CD4-positive, CD25-positive, alpha-beta regulatory T cell (primary cell): Measurements from ENCODE around the gene DENND2D. TPM values are rescaled to one million over a fixed set of nuclear protein-coding genes. Genes with fewer than 3 reads are reported as not detected.

ENCODE experiments used
- ATAC-seq, 2 donors: fragments of 150-1000 bp; cut with Tn5 transposase; one replicate each; pipeline ENCODE4 v1.10.0; 2021; ENCODE audit warnings: low read depth in 2 of 2, moderate number of reproducible peaks in 2 of 2, moderate library complexity in 1 of 2
- DNase-seq, 3 donors: peaks; one replicate each; pipeline versions ENCODE4 v3.0.0 to v3.0.0-alpha.2; 2012 to 2022; ENCODE audit warnings: mixed read lengths in 1 of 3
- H3K27ac ChIP-seq: one replicate; pipeline ENCODE4 v1.7.0; 2013; ENCODE audit warnings: mild to moderate bottlenecking, low read length; ENCODE audit not compliant: insufficient read depth, poor library complexity, severe bottlenecking
- H3K27me3 ChIP-seq: one replicate; pipeline ENCODE4 v1.7.0; 2013; ENCODE audit warnings: low read length; ENCODE audit not compliant: control insufficient read depth, insufficient read depth
- H3K36me3 ChIP-seq: one replicate; pipeline ENCODE4 v1.7.0; 2013; ENCODE audit warnings: mild to moderate bottlenecking, low read length, moderate library complexity; ENCODE audit not compliant: control insufficient read depth, insufficient read depth
- H3K4me1 ChIP-seq: 2 replicates; pipeline ENCODE4 v1.7.0; 2013; ENCODE audit warnings: mild to moderate bottlenecking, low read length; ENCODE audit not compliant: insufficient read depth, control insufficient read depth, poor library complexity, severe bottlenecking
- H3K4me3 ChIP-seq: one replicate; pipeline ENCODE4 v1.7.0; 2013; ENCODE audit warnings: low read depth, mild to moderate bottlenecking, low read length, moderate library complexity
- H3K9me3 ChIP-seq, 2 experiments: 1 replicate in 1 of 2; 2 replicates in 1 of 2; pipeline ENCODE4 v1.7.0; 2013; ENCODE audit warnings: low read length in 2 of 2, mild to moderate bottlenecking in 1 of 2, moderate library complexity in 1 of 2; ENCODE audit not compliant: control insufficient read depth in 2 of 2
- H3K27ac Mint-ChIP-seq, 3 donors: one replicate each; pipeline ENCODE4 v1.8.0; 2020 to 2022; ENCODE audit warnings: mild to moderate bottlenecking in 3 of 3, mixed read lengths in 3 of 3, moderate library complexity in 2 of 3
- H3K27me3 Mint-ChIP-seq: one replicate; pipeline ENCODE4 v1.8.0; 2022; ENCODE audit warnings: mild to moderate bottlenecking, mixed read lengths
- H3K36me3 Mint-ChIP-seq: one replicate; pipeline ENCODE4 v1.8.0; 2020; ENCODE audit warnings: mixed read lengths
- H3K4me1 Mint-ChIP-seq, 4 donors: one replicate each; pipeline ENCODE4 v1.8.0; 2020 to 2022; ENCODE audit warnings: mixed read lengths in 4 of 4, mild to moderate bottlenecking in 1 of 4
- H3K4me3 Mint-ChIP-seq, 4 donors: one replicate each; pipeline ENCODE4 v1.8.0; 2020 to 2022; ENCODE audit warnings: mild to moderate bottlenecking in 4 of 4, mixed read lengths in 4 of 4, moderate library complexity in 3 of 4
- H3K9me3 Mint-ChIP-seq, 7 donors: one replicate each; pipeline ENCODE4 v1.8.0; 2020 to 2022; ENCODE audit warnings: mixed read lengths in 7 of 7, mild to moderate bottlenecking in 3 of 7, moderate library complexity in 2 of 7
- polyA plus RNA-seq, 4 donors: library from polyadenylated mRNA; unstranded; fragments of 300-500 nt; fragmentation: Illumina TruSeq; gene quantifications; one replicate each; pipeline ENCODE4 v1.2.3, GENCODE V29; 2021
- total RNA-seq: library from RNA; stranded (reverse); gene quantifications from one replicate; pipeline ENCODE4 v1.2.3, GENCODE V29; 2022

The DENND2D gene
- total and polyA plus RNA-seq, 5 donors from 2014 or later: 83.8 to 196 (median 106) TPM

GRCh38 chr1:111236806-111237205 lies 36.4 kb upstream of the DENND2D start:
- peaks cover 0 to 2% (median 0%) of the 10 kb centered on the region in 7 donors for H3K9me3 Mint-ChIP-seq

GRCh38 chr1:111236379-111236778 lies 35.9 kb upstream of the DENND2D start:
- Mint-ChIP-seq H3K27me3 (peaks cover 5% of the 10 kb centered on the region), H3K36me3 (peaks cover 35% of the 10 kb centered on the region), H3K9me3 (peaks cover 0 to 2% (median 0%) of the 10 kb centered on the region in 7 donors), H3K27ac (no peak overlapping the region), H3K4me1 (peaks cover 0 to 15% (median 3%) of the 10 kb centered on the region in 4 donors), H3K4me3 (no peak overlapping the region)
- Histone ChIP-seq H3K9me3 (no peaks in the 10 kb centered on the region), H3K4me1 (no peaks in the 10 kb centered on the region), H3K4me3 (no peak overlapping the region), H3K36me3 (no peaks in the 10 kb centered on the region), H3K27me3 (no peaks in the 10 kb centered on the region), H3K27ac (no peak overlapping the region)
- ATAC-seq: no peak
- no peak for DNase-seq

More at GRCh38 chr1:111236806-111237205, 36.4 kb upstream of the DENND2D start:
- Mint-ChIP-seq H3K36me3 (peaks cover 35% of the 10 kb centered on the region), H3K27ac (peak overlapping the region in 1 of 3 donors; percentile 4), H3K27me3 (peaks cover 5% of the 10 kb centered on the region), H3K4me3 (no peak overlapping the region), H3K4me1 (peaks cover 0 to 13% (median 3%) of the 10 kb centered on the region in 4 donors)
- Histone ChIP-seq H3K27ac (no peak overlapping the region), H3K36me3 (no peaks in the 10 kb centered on the region), H3K27me3 (no peaks in the 10 kb centered on the region), H3K4me3 (no peak overlapping the region), H3K9me3 (no peaks in the 10 kb centered on the region), H3K4me1 (no peaks in the 10 kb centered on the region)
- DNase-seq (no peak), ATAC-seq (no peak)

- Mint-ChIP-seq H3K27me3 (no peaks in the 10 kb centered on the region), H3K36me3 (peaks cover 34% of the 10 kb centered on the region), H3K4me1 (peaks cover 3 to 25% (median 9%) of the 10 kb centered on the region in 4 donors), H3K27ac (no peak overlapping the region), H3K4me3 (no peak overlapping the region), H3K9me3 (peaks cover 0 to 1% (median 0%) of the 10 kb centered on the region in 7 donors)
- no peaks in the 10 kb centered on the region for H3K9me3 ChIP-seq
- peaks cover 5% of the 10 kb centered on the region for H3K4me1 ChIP-seq
- H3K4me3 ChIP-seq: no peak overlapping the region
- H3K36me3 ChIP-seq: no peaks in the 10 kb centered on the region
- DNase-seq: no peak
- H3K27ac ChIP-seq: no peak overlapping the region
- no peak for ATAC-seq
- no peaks in the 10 kb centered on the region for H3K27me3 ChIP-seq
These were observed 34.4 kb upstream of the DENND2D start for GRCh38 chr1:111234866-111235265.

- Mint-ChIP-seq H3K27ac (no peak overlapping the region), H3K36me3 (peaks cover 28% of the 10 kb centered on the region), H3K9me3 (peaks cover 0 to 2% (median 0%) of the 10 kb centered on the region in 7 donors), H3K4me1 (peaks cover 7 to 28% (median 10%) of the 10 kb centered on the region in 4 donors), H3K4me3 (no peak overlapping the region), H3K27me3 (no peaks in the 10 kb centered on the region)
- Histone ChIP-seq H3K27ac (no peak overlapping the region), H3K36me3 (no peaks in the 10 kb centered on the region), H3K4me3 (no peak overlapping the region), H3K9me3 (no peaks in the 10 kb centered on the region), H3K4me1 (peaks cover 9% of the 10 kb centered on the region), H3K27me3 (no peaks in the 10 kb centered on the region)
- DNase-seq (no peak), ATAC-seq (no peak)
These were observed 33.8 kb upstream of the DENND2D start for GRCh38 chr1:111234258-111234657.

- Mint-ChIP-seq H3K27ac (no peak overlapping the region), H3K27me3 (no peaks in the 10 kb centered on the region), H3K4me3 (no peak overlapping the region), H3K4me1 (peaks cover 12 to 49% (median 24%) of the 10 kb centered on the region in 4 donors), H3K9me3 (peaks cover 0 to 2% (median 0%) of the 10 kb centered on the region in 7 donors), H3K36me3 (peaks cover 16% of the 10 kb centered on the region)
- H3K36me3 ChIP-seq: no peaks in the 10 kb centered on the region
- no peak for DNase-seq
- no peak overlapping the region for H3K4me3 ChIP-seq
- ATAC-seq: no peak
- H3K27ac ChIP-seq: no peak overlapping the region
- peaks cover 25% of the 10 kb centered on the region for H3K4me1 ChIP-seq
- H3K9me3 ChIP-seq: no peaks in the 10 kb centered on the region
- no peaks in the 10 kb centered on the region for H3K27me3 ChIP-seq
These were observed 31.7 kb upstream of the DENND2D start for GRCh38 chr1:111232134-111232533.

- no peak overlapping the region for H3K4me3 ChIP-seq
These were observed 28.3 kb upstream of the DENND2D start for GRCh38 chr1:111228748-111229126.

GRCh38 chr1:111227851-111228747 lies 27.7 kb upstream of the DENND2D start:
- peak in 1 of 3 donors; percentile 28 for DNase-seq
- Mint-ChIP-seq H3K4me1 (peaks cover 33 to 77% (median 51%) of the 10 kb centered on the region in 4 donors), H3K4me3 (peak overlapping the region; percentile 11 to 74 (median 40)), H3K9me3 (peaks cover 0 to 2% (median 0%) of the 10 kb centered on the region in 7 donors), H3K27ac (peak overlapping the region; percentile 86 to 96 (median 91)), H3K36me3 (peaks cover 4% of the 10 kb centered on the region), H3K27me3 (no peaks in the 10 kb centered on the region)
- H3K4me1 ChIP-seq: peaks cover 58% of the 10 kb centered on the region
- H3K36me3 ChIP-seq: no peaks in the 10 kb centered on the region
- no peak for ATAC-seq
- no peaks in the 10 kb centered on the region for H3K27me3 ChIP-seq
- no peaks in the 10 kb centered on the region for H3K9me3 ChIP-seq
- H3K4me3 ChIP-seq: no peak overlapping the region
- no peak overlapping the region for H3K27ac ChIP-seq

More at GRCh38 chr1:111228748-111229126, 28.3 kb upstream of the DENND2D start:
- Histone ChIP-seq H3K9me3 (no peaks in the 10 kb centered on the region), H3K27me3 (no peaks in the 10 kb centered on the region), H3K36me3 (no peaks in the 10 kb centered on the region), H3K4me1 (peaks cover 52% of the 10 kb centered on the region), H3K27ac (no peak overlapping the region)
- ATAC-seq (no peak), DNase-seq (no peak)
- peak overlapping the region in 3 of 4 donors; percentile 10 to 74 (median 28) for H3K4me3 Mint-ChIP-seq
- H3K36me3 Mint-ChIP-seq: peaks cover 4% of the 10 kb centered on the region
- peaks cover 0 to 2% (median 0%) of the 10 kb centered on the region in 7 donors for H3K9me3 Mint-ChIP-seq
- H3K27me3 Mint-ChIP-seq: no peaks in the 10 kb centered on the region
- peaks cover 33 to 71% (median 46%) of the 10 kb centered on the region in 4 donors for H3K4me1 Mint-ChIP-seq
- peak overlapping the region in 2 of 3 donors; percentile 86 to 91 for H3K27ac Mint-ChIP-seq
